Measurements from ENCODE around the gene MPP2.

DNA sequence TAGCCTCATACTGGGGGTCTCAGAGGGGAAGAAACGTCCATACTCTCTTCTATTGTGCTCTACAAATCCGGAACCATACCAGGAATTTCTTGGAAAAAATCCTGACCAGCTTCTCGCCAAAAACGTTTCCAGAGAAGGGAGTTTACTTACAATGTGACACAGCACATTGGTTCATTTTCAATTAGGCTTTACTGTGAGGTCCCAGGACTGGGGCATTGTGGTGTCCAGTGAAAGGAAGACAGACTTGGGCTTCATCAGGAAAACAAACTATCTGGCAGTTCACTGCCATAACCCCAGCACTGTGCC, 14.7 kb downstream of the MPP2 start:
- TF ChIP-seq CTCF (IDR thresholded peaks at IDR 0.05) (no peak), MXI1 (IDR thresholded peaks at IDR 0.05; ENCODE audit: low read depth, low read length) (no peak), IRF3 (IDR thresholded peaks at IDR 0.05; ENCODE audit: low read depth, low read length) (no peak), EZH2phosphoT487 (IDR thresholded peaks at IDR 0.05; ENCODE audit: borderline replicate concordance, low read depth) (no peak), GATA2 (CRISPR knock-in tag; IDR thresholded peaks at IDR 0.05) (no peak), FOXM1 (IDR thresholded peaks at IDR 0.05; ENCODE audit: low read depth) (no peak), ELF1 (IDR thresholded peaks at IDR 0.05) (no peak), POLR2AphosphoS5 (IDR thresholded peaks at IDR 0.05; ENCODE audit: low read depth, low read length) (no peak), YY1 (IDR thresholded peaks at IDR 0.05; ENCODE audit: low read depth) (no peak), RFX5 (IDR thresholded peaks at IDR 0.05; ENCODE audit: low read length) (no peak)
- TF ChIP-seq, protein P1, sequence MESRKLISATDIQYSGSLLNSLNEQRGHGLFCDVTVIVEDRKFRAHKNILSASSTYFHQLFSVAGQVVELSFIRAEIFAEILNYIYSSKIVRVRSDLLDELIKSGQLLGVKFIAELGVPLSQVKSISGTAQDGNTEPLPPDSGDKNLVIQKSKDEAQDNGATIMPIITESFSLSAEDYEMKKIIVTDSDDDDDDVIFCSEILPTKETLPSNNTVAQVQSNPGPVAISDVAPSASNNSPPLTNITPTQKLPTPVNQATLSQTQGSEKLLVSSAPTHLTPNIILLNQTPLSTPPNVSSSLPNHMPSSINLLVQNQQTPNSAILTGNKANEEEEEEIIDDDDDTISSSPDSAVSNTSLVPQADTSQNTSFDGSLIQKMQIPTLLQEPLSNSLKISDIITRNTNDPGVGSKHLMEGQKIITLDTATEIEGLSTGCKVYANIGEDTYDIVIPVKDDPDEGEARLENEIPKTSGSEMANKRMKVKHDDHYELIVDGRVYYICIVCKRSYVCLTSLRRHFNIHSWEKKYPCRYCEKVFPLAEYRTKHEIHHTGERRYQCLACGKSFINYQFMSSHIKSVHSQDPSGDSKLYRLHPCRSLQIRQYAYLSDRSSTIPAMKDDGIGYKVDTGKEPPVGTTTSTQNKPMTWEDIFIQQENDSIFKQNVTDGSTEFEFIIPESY (IDR thresholded peaks at IDR 0.05; ENCODE audit: borderline replicate concordance, low read depth), result no peak

Data from SK-N-SH (cell line).